Liver (tissue), 9 donors: Measurements from ENCODE around the gene MICU2. TPM values are rescaled to one million over a fixed set of nuclear protein-coding genes. Genes with fewer than 3 reads are reported as not detected.

Experiments
- DNase-seq: peaks from one replicate; pipeline ENCODE4 v3.0.0-alpha.2; 2017; ENCODE audit warnings: low spot score
- H3K27ac ChIP-seq, 2 donors: one replicate each; pipeline ENCODE4 v1.7.0; 2013; ENCODE audit warnings: inconsistent platforms in 2 of 2, low read length in 2 of 2, control low read depth in 1 of 2, low read depth in 1 of 2, mild to moderate bottlenecking in 1 of 2
- H3K27me3 ChIP-seq, 4 donors: one replicate each; pipeline versions ENCODE4 v1.6.1 to v1.7.0; 2013; ENCODE audit warnings: low read length in 3 of 4, inconsistent platforms in 1 of 4, mild to moderate bottlenecking in 1 of 4, moderate library complexity in 1 of 4; ENCODE audit not compliant: control insufficient read depth in 4 of 4, insufficient read depth in 4 of 4
- H3K36me3 ChIP-seq, 4 donors: one replicate each; pipeline versions ENCODE4 v1.6.1 to v1.7.0; 2013; ENCODE audit warnings: low read length in 3 of 4, mild to moderate bottlenecking in 3 of 4, low read depth in 1 of 4, moderate library complexity in 1 of 4; ENCODE audit not compliant: control insufficient read depth in 4 of 4, insufficient read depth in 3 of 4
- H3K4me1 ChIP-seq, 4 donors: one replicate each; pipeline versions ENCODE4 v1.6.1 to v1.7.0; 2013; ENCODE audit warnings: low read length in 3 of 4, mild to moderate bottlenecking in 3 of 4, moderate library complexity in 1 of 4; ENCODE audit not compliant: control insufficient read depth in 4 of 4, insufficient read depth in 4 of 4
- H3K4me3 ChIP-seq, 3 donors: one replicate each; pipeline versions ENCODE4 v1.6.1 to v1.7.0; 2013; ENCODE audit warnings: low read length in 3 of 3, control low read depth in 1 of 3, low read depth in 1 of 3, mild to moderate bottlenecking in 1 of 3
- H3K9ac ChIP-seq, 2 donors: one replicate each; pipeline ENCODE4 v1.7.0; 2013; ENCODE audit warnings: low read length in 2 of 2, mild to moderate bottlenecking in 2 of 2, moderate library complexity in 2 of 2, control low read depth in 1 of 2, low read depth in 1 of 2
- H3K9me3 ChIP-seq, 4 donors: one replicate each; pipeline versions ENCODE4 v1.6.1 to v1.7.0; 2013; ENCODE audit warnings: low read length in 3 of 4; ENCODE audit not compliant: control insufficient read depth in 4 of 4
- ATF3 ChIP-seq: IDR thresholded peaks from 2 replicates; pipeline ENCODE4 v1.6.1; 2016; ENCODE audit warnings: antibody characterized with exemption
- CTCF ChIP-seq: fragments of 150-350 bp; IDR thresholded peaks from 2 replicates; pipeline ENCODE4 v1.5.1; 2017; ENCODE audit warnings: improper control_type of control experiment, low read depth, low read length; ENCODE audit not compliant: missing input control
- EGR1 ChIP-seq, 2 donors: IDR thresholded peaks; 2 replicates each; pipeline ENCODE4 v1.6.1; 2016 to 2018; ENCODE audit warnings: antibody characterized with exemption in 2 of 2, low read depth in 2 of 2
- FOXA1 ChIP-seq: IDR thresholded peaks from 2 replicates; pipeline ENCODE4 v1.6.1; 2016; ENCODE audit warnings: antibody characterized with exemption
- FOXA2 ChIP-seq: IDR thresholded peaks from 2 replicates; pipeline ENCODE4 v1.6.1; 2016; ENCODE audit warnings: antibody characterized with exemption
- GABPA ChIP-seq, 2 donors: IDR thresholded peaks in 1 of 2; conservative IDR thresholded peaks in 1 of 2; 2 replicates each; pipeline ENCODE4 v1.6.1; 2016; ENCODE audit warnings: antibody characterized with exemption in 2 of 2, mild to moderate bottlenecking in 1 of 2, moderate library complexity in 1 of 2
- JUND ChIP-seq, 2 donors: IDR thresholded peaks; 2 replicates each; pipeline ENCODE4 v1.6.1; 2016; ENCODE audit warnings: antibody characterized with exemption in 2 of 2
- MAX ChIP-seq: IDR thresholded peaks from 2 replicates; pipeline ENCODE4 v1.6.1; 2016; ENCODE audit warnings: antibody characterized with exemption
- NR2F2 ChIP-seq: IDR thresholded peaks from 2 replicates; pipeline ENCODE4 v1.6.1; 2016; ENCODE audit warnings: antibody characterized with exemption
- REST ChIP-seq: IDR thresholded peaks from 2 replicates; pipeline ENCODE4 v1.6.1; 2016; ENCODE audit warnings: antibody characterized with exemption, mild to moderate bottlenecking
- RXRA ChIP-seq, 2 donors: IDR thresholded peaks; 2 replicates each; pipeline ENCODE4 v1.6.1; 2017 to 2018; ENCODE audit warnings: antibody characterized with exemption in 2 of 2, mild to moderate bottlenecking in 1 of 2
- SP1 ChIP-seq: IDR thresholded peaks from 2 replicates; pipeline ENCODE4 v1.6.1; 2018; ENCODE audit warnings: antibody characterized with exemption, mild to moderate bottlenecking
- TAF1 ChIP-seq: conservative IDR thresholded peaks from 2 replicates; pipeline ENCODE4 v1.6.1; 2016; ENCODE audit warnings: antibody characterized with exemption, mild to moderate bottlenecking
- YY1 ChIP-seq: IDR thresholded peaks from 2 replicates; pipeline ENCODE4 v1.6.1; 2016; ENCODE audit warnings: antibody characterized with exemption, mild to moderate bottlenecking
- ZBTB33 ChIP-seq: IDR thresholded peaks from 2 replicates; pipeline ENCODE4 v1.6.1; 2016; ENCODE audit warnings: antibody characterized with exemption
- WGBS: extraction: QIAGEN DNeasy Blood & Tissue Kit; methylation state at CpG from one replicate; pipeline ENCODE4 v1.1.7; 2013; 5-methylcytosine and 5-hydroxymethylcytosine counted together
- polyA plus RNA-seq, 2 donors: library from polyadenylated mRNA; stranded (reverse) in 1 of 2; unstranded in 1 of 2; fragments of 200-250 nt in 1 of 2; fragments of >200 nt in 1 of 2; fragmentation: Nextera tagmentation in 1 of 2; extraction: Ambion mirVana in 1 of 2; gene quantifications; one replicate each; pipeline versions ENCODE4 v1.2.1 to v1.2.3, GENCODE V29; 2013 to 2015
- total RNA-seq, 2 donors: library from RNA; depleted of rRNA; stranded (reverse); fragments of >200 nt; gene quantifications; one replicate each; pipeline ENCODE4 v1.2.3, GENCODE V29; 2014
- donor health status: healthy.
- donor health status: healthy.
- donor health status: healthy.
- donor health status: healthy.
- donor health status: healthy.

MICU2 gene
- total and polyA plus RNA-seq, 4 donors = 19.4 to 42.9 (median 24.8) TPM

GRCh38 chr13:21537105-21537504 lies 66.9 kb downstream of the MICU2 start:
- H3K27ac ChIP-seq = no peak overlapping the region
- 99% methylated on average over 1 of the region's 1 CpG for WGBS

GRCh38 chr13:21534760-21535159 lies 69.2 kb downstream of the MICU2 start:
- Histone ChIP-seq H3K36me3 (peaks cover 0 to 4% (median 0%) of the 10 kb centered on the region in 4 donors), H3K27me3 (no peaks in the 10 kb centered on the region), H3K4me1 (no peaks in the 10 kb centered on the region), H3K9me3 (no peaks in the 10 kb centered on the region), H3K9ac (no peak overlapping the region), H3K4me3 (no peak overlapping the region), H3K27ac (no peak overlapping the region)
- 97% methylated on average over 1 of the region's 1 CpG for WGBS
- no peak for DNase-seq
- TF ChIP-seq SP1 (no peak), FOXA2 (no peak), YY1 (no peak), MAX (no peak), NR2F2 (no peak), RXRA (IDR thresholded peaks at IDR 0.05) (no peak), TAF1 (no peak), JUND (IDR thresholded peaks at IDR 0.05) (no peak), CTCF (no peak), ATF3 (no peak), ZBTB33 (no peak)

More at GRCh38 chr13:21537105-21537504, 66.9 kb downstream of the MICU2 start:
- DNase-seq = no peak
- no peak for TF ChIP-seq YY1
- no peak for TF ChIP-seq MAX
- no peak for TF ChIP-seq REST
- no peak for TF ChIP-seq GABPA (IDR thresholded peaks at IDR 0.05 in 1 of 2, conservative IDR thresholded peaks at IDR 0.05 in 1 of 2)
- TF ChIP-seq NR2F2 = no peak
- TF ChIP-seq SP1 = no peak
- no peak for TF ChIP-seq CTCF
- TF ChIP-seq FOXA1 = no peak
- TF ChIP-seq TAF1 = no peak
- no peak for TF ChIP-seq EGR1 (IDR thresholded peaks at IDR 0.05; ENCODE audit: low read depth in 2 of 2)
- TF ChIP-seq FOXA2 = no peak
- H3K9me3 ChIP-seq = no peaks in the 10 kb centered on the region
- H3K9ac ChIP-seq = no peak overlapping the region
- H3K36me3 ChIP-seq = peaks cover 0 to 2% (median 0%) of the 10 kb centered on the region in 4 donors
- H3K27me3 ChIP-seq = no peaks in the 10 kb centered on the region
- H3K4me3 ChIP-seq = no peak overlapping the region
- H3K4me1 ChIP-seq = peaks cover 0 to 10% (median 5%) of the 10 kb centered on the region in 4 donors
